ENCODE results near the gene CDH23. TPM values are rescaled to one million over a fixed set of nuclear protein-coding genes. Genes with fewer than 3 reads are reported as not detected.

The CDH23 gene
- total and polyA plus RNA-seq, 2 of the 8 experiments (the other 6 are each of a cell fraction or from before 2014, with no cell fraction given) = 1.9 to 4.9 TPM

GRCh38 chr10:71835671-71836595 lies 439.2 kb downstream of the CDH23 start:
- ChIA-PET POLR2A (ENCODE audit: partially characterized antibody) (interaction anchor here (1.5 to 2.8 kb wide), 2 partner anchors 15 to 24 kb away, joined by 5 to 11 read pairs; partner anchors contain the start of gene PSAP), CTCF (ENCODE audit: partially characterized antibody) (interaction anchor here (0.6 to 11.0 kb wide), 13 partner anchors 10 to 107 kb away, joined by 3 to 113 read pairs (median 5); partner anchors contain the start of gene VSIR)
- H4K91ac ChIP-seq (replicated peaks; ENCODE audit: insufficient read length, low read length) = no peak overlapping the region
- H3K9ac ChIP-seq (replicated peaks in 1 of 4; ENCODE audit: extremely low read depth in 1 of 4, low read depth in 3 of 4, low read length in 3 of 4) = no peak overlapping the region
- H3K56ac ChIP-seq (replicated peaks; ENCODE audit: insufficient read length, low read depth, low read length) = no peak overlapping the region
- H3K4ac ChIP-seq (replicated peaks; ENCODE audit: insufficient read length, low read depth, low read length) = no peak overlapping the region
- no peak overlapping the region for H2BK20ac ChIP-seq (ENCODE audit: low read length)
- H3K23me2 ChIP-seq (ENCODE audit: low read depth, low read length) = no peaks in the 10 kb centered on the region
- no peaks in the 10 kb centered on the region for H3K9me3 ChIP-seq (ENCODE audit: insufficient read depth in 2 of 2, low read depth in 1 of 2, low read length in 1 of 2)
- FAIRE-seq = no peak
- H2BK12ac ChIP-seq (ENCODE audit: low read depth, low read length) = no peak overlapping the region
- peaks cover 21% of the 10 kb centered on the region for H3K79me1 ChIP-seq (ENCODE audit: low read depth, low read length)
- no peak overlapping the region for H2BK120ac ChIP-seq (replicated peaks; ENCODE audit: low read depth, low read length)
- no peak overlapping the region for H2BK15ac ChIP-seq (ENCODE audit: low read length)
- H4K8ac ChIP-seq (ENCODE audit: extremely low read depth, insufficient read depth, low read length) = no peak overlapping the region
- H3K4me2 ChIP-seq (ENCODE audit: insufficient read depth in 1 of 2, low read depth in 2 of 2, low read length in 2 of 2) = no peak overlapping the region
- H3K79me2 ChIP-seq (ENCODE audit: control insufficient read depth in 1 of 2, insufficient read depth in 2 of 2, low read length in 2 of 2) = peaks cover 41 to 88% of the 10 kb centered on the region in 2 experiments
- H3K18ac ChIP-seq (ENCODE audit: extremely low read depth, low read length) = no peak overlapping the region
- WGBS, 2 experiments (ENCODE audit: extremely low coverage in 1 of 2, insufficient coverage in 1 of 2, insufficient read length in 1 of 2, insufficient replicate concordance in 2 of 2, low coverage in 1 of 2, low lambda C conversion rate in 2 of 2, missing lambda C conversion rate in 1 of 2) = 89% methylated on average over 11 of the region's 11 CpGs; no CpG with 5 or more reads in 1 of the 2 experiments
- H3K4me1 ChIP-seq (replicated peaks in 1 of 4; ENCODE audit: control insufficient read depth in 3 of 4, insufficient read depth in 4 of 4, low read length in 3 of 4) = peaks cover 10 to 27% (median 11%) of the 10 kb centered on the region in 4 experiments
- H4K20me1 ChIP-seq (replicated peaks in 1 of 2; ENCODE audit: control insufficient read depth in 1 of 2, insufficient read depth in 2 of 2, low read length in 2 of 2) = peaks cover 35 to 40% of the 10 kb centered on the region in 2 experiments
- no peaks in the 10 kb centered on the region for H3K27me3 ChIP-seq (replicated peaks in 1 of 4; ENCODE audit: control insufficient read depth in 3 of 4, extremely low read depth in 1 of 4, insufficient read depth in 3 of 4, low read length in 3 of 4)
- H3K4me3 ChIP-seq (ENCODE audit: extremely low read depth in 1 of 4, insufficient read depth in 2 of 4, low read depth in 3 of 4, low read length in 4 of 4) = no peak overlapping the region
- no peak for DNase-seq (ENCODE audit: low read depth in 1 of 2, low spot score in 2 of 2)
- peak overlapping the region; percentile 75; the same call in 1 of the 2 replicates for H2BK5ac ChIP-seq (ENCODE audit: low read depth, low read length)
- no peak overlapping the region for H4K5ac ChIP-seq (ENCODE audit: insufficient read length, low read depth, low read length)
- H3K27ac ChIP-seq (ENCODE audit: low read depth, low read length) = peak overlapping the region; percentile 43; the same call in 1 of the 2 replicates
- H2AFZ ChIP-seq (ENCODE audit: low read length) = no peak overlapping the region
- peak overlapping the region; percentile 11; the same call in 1 of the 2 replicates for H2AK5ac ChIP-seq (ENCODE audit: low read depth, low read length)
- H3K23ac ChIP-seq (ENCODE audit: insufficient read length) = no peak overlapping the region
- no peak overlapping the region for H3K14ac ChIP-seq (ENCODE audit: insufficient read length)
- H3K36me3 ChIP-seq (ENCODE audit: control insufficient read depth in 2 of 4, insufficient read depth in 4 of 4, low read length in 3 of 4) = peaks cover 8 to 12% (median 11%) of the 10 kb centered on the region in 4 experiments
- no peak for TF ChIP-seq CBX8 (IDR thresholded peaks at IDR 0.05; ENCODE audit: borderline replicate concordance, low read depth, low read length)
- TF ChIP-seq BCL11A (IDR thresholded peaks at IDR 0.05; ENCODE audit: low read depth in 2 of 2, low read length in 2 of 2) = no peak
- TF ChIP-seq TCF12 (IDR thresholded peaks at IDR 0.05; ENCODE audit: low read depth, low read length) = no peak
- no peak for TF ChIP-seq SP2 (IDR thresholded peaks at IDR 0.05; ENCODE audit: low read length)
- no peak for TF ChIP-seq HDAC2 (IDR thresholded peaks at IDR 0.05; ENCODE audit: borderline replicate concordance in 1 of 2, low read depth in 2 of 2, low read length in 2 of 2)
- no peak for TF ChIP-seq CTCF (IDR thresholded peaks at IDR 0.05; ENCODE audit: control extremely low read depth in 1 of 3, insufficient read depth in 1 of 3, low read depth in 1 of 3, low read length in 3 of 3)
- TF ChIP-seq RAD21 (IDR thresholded peaks at IDR 0.05 in 1 of 2, conservative IDR thresholded peaks at IDR 0.05 in 1 of 2; ENCODE audit: low read depth in 2 of 2, low read length in 2 of 2) = no peak
